Kidney epithelial cell (primary cell): ENCODE measurements around the gene QRFP. TPM values are rescaled to one million over a fixed set of nuclear protein-coding genes. Genes with fewer than 3 reads are reported as not detected.

Source experiments
- DNase-seq: peaks from one replicate; pipeline ENCODE4 v3.0.0-alpha.2; 2010; ENCODE audit warnings: low read depth
- H3K27me3 ChIP-seq: 2 replicates; pipeline ENCODE4 v1.6.0; 2011; ENCODE audit warnings: low read length; ENCODE audit not compliant: control insufficient read depth, insufficient read depth
- H3K36me3 ChIP-seq: 2 replicates; pipeline ENCODE4 v1.5.1; 2011; ENCODE audit warnings: low read length; ENCODE audit not compliant: control insufficient read depth, insufficient read depth
- H3K4me3 ChIP-seq: 2 replicates; pipeline ENCODE4 v1.5.1; 2011; ENCODE audit warnings: low read depth, mild to moderate bottlenecking, control low read depth, low read length
- total RNA-seq: library from RNA; depleted of rRNA; stranded (reverse); fragments of >200 nt; gene quantifications from 2 replicates; pipeline ENCODE4 v1.2.3, GENCODE V29; 2015
- TF ChIP-seq, protein P1 (sequence below): IDR thresholded peaks from 2 replicates; pipeline ENCODE4 v1.5.1; 2011; ENCODE audit warnings: mild to moderate bottlenecking, moderate library complexity, low read length, control low read depth, inconsistent platforms; ENCODE audit not compliant: insufficient read depth, poor library complexity, severe bottlenecking

The QRFP gene
- total RNA-seq, 1 donor from 2014 or later, result not detected

DNA sequence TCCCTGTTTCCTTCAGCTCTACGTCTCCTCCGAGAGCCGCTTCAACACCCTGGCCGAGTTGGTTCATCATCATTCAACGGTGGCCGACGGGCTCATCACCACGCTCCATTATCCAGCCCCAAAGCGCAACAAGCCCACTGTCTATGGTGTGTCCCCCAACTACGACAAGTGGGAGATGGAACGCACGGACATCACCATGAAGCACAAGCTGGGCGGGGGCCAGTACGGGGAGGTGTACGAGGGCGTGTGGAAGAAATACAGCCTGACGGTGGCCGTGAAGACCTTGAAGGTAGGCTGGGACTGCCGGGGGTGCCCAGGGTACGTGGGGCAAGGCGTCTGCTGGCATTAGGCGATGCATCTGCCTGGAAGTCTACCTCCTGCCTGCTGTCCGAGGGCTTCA lies 33.9 kb downstream of the QRFP start:
- TF ChIP-seq, protein P1, sequence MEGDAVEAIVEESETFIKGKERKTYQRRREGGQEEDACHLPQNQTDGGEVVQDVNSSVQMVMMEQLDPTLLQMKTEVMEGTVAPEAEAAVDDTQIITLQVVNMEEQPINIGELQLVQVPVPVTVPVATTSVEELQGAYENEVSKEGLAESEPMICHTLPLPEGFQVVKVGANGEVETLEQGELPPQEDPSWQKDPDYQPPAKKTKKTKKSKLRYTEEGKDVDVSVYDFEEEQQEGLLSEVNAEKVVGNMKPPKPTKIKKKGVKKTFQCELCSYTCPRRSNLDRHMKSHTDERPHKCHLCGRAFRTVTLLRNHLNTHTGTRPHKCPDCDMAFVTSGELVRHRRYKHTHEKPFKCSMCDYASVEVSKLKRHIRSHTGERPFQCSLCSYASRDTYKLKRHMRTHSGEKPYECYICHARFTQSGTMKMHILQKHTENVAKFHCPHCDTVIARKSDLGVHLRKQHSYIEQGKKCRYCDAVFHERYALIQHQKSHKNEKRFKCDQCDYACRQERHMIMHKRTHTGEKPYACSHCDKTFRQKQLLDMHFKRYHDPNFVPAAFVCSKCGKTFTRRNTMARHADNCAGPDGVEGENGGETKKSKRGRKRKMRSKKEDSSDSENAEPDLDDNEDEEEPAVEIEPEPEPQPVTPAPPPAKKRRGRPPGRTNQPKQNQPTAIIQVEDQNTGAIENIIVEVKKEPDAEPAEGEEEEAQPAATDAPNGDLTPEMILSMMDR, result no peak
- Histone ChIP-seq H3K4me3 (no peak overlapping the region), H3K36me3 (peaks cover 1% of the 10 kb centered on the region), H3K27me3 (no peaks in the 10 kb centered on the region)
- DNase-seq, result no peak

DNA sequence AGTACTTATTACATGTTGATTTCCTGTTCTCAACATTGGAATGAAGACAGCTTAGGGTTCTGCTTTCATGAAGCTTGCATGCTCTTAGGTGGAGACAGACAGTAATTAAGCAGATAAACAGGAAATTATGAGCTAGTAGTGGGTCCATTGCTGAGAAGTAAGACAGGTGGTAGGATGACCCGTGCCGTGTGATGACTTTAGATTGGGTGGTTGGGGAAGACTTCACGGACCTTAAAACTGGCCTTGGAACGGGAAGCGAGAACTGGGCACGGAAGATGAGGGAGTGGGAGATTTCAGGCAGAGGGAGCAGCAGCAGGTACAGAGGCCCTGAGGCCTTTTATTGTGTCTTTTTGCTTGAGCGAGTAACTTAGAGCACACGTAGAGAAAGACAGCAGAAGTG lies 34.4 kb downstream of the QRFP start:
- Histone ChIP-seq H3K36me3 (no peaks in the 10 kb centered on the region), H3K4me3 (no peak overlapping the region), H3K27me3 (no peaks in the 10 kb centered on the region)
- TF ChIP-seq, protein P1, result no peak
- DNase-seq, result no peak

GRCh38 chr9:130861372-130862180 lies 35.0 kb downstream of the QRFP start:
- no peak for DNase-seq
- H3K36me3 ChIP-seq, result no peaks in the 10 kb centered on the region
- H3K4me3 ChIP-seq, result no peak overlapping the region
- TF ChIP-seq, protein P1, result no peak
- H3K27me3 ChIP-seq, result no peaks in the 10 kb centered on the region

- H3K36me3 ChIP-seq, result no peaks in the 10 kb centered on the region
- H3K27me3 ChIP-seq, result no peaks in the 10 kb centered on the region
- peak; percentile 96 for DNase-seq
- no peak overlapping the region for H3K4me3 ChIP-seq
- TF ChIP-seq, protein P1, result peak; percentile 43
These were observed 35.9 kb downstream of the QRFP start for GRCh38 chr9:130860458-130861316.

DNA sequence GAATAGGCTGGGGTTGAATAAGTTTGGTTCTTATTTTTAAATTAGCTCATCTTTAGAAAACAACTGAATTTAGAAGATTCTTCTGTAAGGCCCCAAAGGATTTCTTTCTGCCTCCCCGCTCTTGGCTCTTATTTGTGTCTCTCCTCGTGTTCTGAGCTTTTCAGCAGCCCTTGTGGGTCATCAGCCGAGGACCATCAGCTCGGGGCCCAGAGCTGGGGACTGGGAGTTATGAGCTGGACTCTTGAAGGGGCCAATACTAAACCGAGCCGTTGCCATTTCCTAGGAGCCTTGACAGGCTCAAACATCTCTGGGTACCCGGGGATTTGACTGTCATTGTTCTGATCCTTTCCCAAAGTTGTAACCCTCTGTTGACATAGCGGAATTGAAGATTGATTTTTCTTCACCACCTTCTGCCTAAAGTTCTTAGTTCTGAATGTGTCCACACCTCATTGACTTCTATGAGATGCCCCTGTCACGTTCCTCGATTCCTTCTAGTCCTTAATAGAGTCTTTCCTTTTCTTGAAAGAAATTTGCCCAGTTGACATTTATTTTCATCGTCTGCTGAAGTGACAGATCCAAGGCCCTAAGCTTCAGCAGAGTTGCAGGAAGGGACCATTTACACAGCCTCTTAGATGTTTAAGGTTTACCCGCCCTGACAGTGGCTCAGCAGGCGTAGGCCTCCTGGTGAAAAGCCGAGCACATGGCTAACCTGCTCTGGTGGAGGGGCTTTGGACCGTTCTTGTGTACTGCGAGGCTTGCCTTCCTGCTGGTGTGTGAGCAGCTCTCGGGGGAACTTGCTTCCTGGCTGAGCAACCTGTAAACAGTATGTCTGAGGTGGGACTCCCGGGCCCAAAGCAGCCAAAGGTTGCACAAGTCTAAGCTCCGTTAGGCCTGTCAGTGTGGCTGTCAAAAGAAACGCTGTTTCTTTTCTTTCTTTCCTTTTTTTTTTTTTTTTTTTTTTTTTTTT lies 37.6 kb downstream of the QRFP start:
- TF ChIP-seq, protein P1, result no peak
- Histone ChIP-seq H3K4me3 (no peak overlapping the region), H3K36me3 (no peaks in the 10 kb centered on the region), H3K27me3 (no peaks in the 10 kb centered on the region)
- DNase-seq, result no peak
